ENCODE measurements around the gene FRMD5.
A peak's percentile ranks its signal among the peaks of the same experiment; 100 is the strongest.

FRMD5 gene

DNA sequence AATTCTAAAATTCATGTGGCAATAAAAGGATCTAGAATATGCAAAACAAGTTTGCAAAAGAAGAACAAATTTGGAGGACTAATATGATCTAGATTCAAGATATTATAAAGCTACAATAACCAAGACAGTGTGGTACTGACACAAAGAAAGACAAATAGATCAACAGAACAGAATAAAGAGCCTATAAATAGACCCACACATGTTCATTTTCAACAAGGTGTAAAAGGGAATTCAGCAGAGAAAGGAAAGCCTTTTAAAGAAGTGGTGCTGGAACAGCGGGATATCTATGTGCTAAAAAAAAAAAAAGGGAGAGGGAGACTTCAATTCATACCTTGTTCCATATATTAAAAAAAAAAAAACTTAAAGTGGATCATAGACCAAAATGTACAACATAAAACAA lies 219.3 kb downstream of the FRMD5 start:
- DNase-seq (ENCODE audit: low read depth in 2 of 2): no peak

DNA sequence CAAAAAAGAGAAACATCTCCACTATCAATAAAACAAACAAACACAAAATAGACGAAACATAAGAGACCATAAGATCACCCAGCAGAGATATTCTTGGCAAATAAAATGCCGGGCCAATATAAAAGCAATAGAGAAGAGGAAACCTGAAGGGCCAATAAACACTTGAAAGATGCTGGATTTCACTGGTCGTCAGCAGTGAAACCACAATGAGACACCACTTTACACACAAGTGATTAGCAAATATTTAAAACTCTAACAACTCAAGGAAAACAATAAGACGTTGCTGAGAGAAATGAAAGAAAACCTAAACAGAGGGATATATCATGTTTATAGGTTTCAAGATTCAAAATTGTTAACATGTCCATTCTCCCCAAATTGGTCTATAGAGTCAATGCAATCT lies 219.7 kb downstream of the FRMD5 start:
- no peak for DNase-seq (ENCODE audit: low read depth in 2 of 2)

DNA sequence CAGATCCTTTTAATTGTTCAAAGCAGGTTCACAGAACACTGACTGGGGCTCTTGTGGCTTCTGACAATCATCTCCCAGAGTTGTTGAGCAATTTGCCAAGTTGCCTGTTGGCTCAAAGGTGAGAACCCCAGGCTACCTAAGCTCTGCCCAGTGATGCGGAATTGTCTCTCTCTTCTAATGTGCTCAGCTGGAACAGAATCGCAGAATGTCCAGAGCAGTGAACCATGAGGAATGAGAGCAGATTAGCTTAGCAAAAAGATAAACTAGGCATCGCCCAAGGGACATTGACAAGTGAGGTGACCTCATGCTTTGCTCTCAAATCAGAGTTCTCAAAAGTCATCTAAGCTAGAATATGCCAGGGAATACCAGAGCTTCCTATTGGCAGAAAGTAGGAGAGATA lies 220.2 kb downstream of the FRMD5 start:
- DNase-seq (ENCODE audit: low read depth in 2 of 2): no peak

DNA sequence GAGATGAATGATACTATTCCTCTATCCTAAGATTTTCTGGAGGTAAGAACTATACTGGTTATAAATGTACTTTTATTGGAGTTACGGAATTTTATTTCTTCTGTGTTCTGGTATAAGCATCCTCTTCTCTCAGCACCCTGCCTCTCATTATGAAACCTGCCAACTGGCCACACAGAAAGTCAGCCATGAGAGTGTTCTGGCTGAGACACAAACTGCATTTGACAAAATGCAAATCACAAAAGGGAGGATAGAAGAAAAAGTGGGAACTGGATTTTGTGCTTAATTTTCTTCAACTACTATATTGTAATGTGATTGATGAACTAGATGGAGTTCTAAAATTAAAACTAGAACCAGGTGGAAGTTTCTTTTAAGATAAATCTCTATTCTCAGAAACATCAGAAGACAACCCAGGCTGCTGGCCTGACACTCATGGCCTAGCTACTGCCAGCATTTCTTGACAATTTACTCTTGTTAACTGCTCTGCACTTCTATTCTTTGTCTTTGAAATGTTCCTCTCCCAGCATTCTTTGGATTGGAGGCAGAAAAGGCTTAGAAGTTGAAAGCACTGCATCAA lies 225.2 kb downstream of the FRMD5 start:
- no peak for DNase-seq (ENCODE audit: low read depth in 2 of 2)

DNA sequence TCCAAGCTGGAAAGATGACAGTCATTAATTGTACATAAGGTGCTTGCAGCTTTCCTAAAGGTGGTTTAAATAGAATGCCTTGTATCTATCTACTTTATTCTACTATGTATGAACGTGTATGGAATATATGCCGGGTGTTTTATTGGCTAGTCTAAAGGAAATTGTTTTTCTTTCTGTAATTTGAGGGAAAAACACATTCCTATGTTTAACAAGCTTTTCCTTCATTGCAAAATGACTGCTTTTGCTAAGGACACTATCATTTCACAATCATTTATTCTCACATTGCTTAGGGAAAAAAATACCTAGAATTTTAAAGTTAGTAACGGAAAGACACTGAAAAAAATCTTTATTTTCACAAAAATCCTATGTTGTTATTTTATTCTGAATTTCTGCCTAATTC lies 226.5 kb downstream of the FRMD5 start:
- DNase-seq (ENCODE audit: low read depth in 2 of 2): no peak

DNA sequence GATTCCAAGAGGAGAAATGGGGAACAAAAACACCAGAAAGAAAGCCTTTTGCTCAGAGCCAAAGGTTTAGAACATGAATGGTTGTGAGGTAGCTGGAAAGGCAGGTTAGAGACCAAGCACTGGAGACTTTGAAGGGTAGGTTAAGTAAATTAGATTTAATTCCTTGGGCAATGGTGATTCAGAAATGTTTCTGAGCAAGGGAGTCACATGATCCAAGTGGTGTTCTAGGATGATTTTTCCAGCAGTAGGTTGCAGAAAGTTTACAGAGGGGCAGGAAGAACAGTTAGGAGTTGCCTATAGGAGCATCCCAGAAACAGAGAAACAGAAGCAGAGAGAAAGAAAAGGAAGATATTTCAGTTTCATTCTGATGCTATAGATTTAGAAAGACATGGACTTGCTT lies 228.4 kb downstream of the FRMD5 start:
- DNase-seq (ENCODE audit: low read depth in 2 of 2): no peak

DNA sequence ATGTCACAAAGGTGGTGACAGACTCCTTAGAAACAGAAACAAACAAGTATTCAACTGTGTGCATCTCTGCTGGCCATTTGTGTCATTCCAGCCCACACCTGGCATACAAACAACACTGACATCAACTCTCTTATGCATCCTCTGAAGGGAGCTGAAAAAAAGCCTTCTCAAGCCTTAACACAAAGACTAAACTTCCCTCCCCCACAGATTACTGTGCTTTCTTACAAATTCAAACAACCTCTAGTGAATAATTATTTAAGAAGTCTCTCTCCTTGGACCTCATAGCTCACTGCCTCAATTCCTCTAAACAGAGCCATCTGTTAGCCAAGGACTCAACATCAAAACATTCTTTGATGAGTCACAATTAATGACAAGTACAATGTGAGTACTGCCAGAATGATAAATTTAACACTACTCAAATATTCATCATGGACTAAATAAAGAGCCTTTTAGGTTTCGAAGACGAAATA lies 236.2 kb downstream of the FRMD5 start:
- peak; percentile 75 to 79 for DNase-seq (ENCODE audit: low read depth in 2 of 2)

DNA sequence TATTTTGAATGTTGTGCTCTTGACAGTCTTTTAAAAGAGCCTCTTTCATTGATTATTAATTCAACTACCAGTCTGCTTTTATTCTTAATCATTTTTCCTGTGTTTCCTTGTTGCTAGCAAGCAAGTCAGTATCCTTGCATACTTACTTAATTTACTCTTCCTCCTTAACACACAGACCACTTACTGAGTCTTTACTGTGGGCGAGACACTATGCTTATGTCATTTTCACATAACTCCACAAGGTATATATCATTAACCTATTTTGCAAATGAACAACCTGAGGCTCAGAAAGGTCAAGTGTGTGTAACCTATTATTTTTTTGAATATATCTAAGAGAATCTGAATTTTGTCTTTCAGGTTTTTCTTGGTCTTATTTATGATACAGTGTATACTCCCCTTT lies 237.3 kb downstream of the FRMD5 start:
- no peak for DNase-seq (ENCODE audit: low read depth in 2 of 2)

DNA sequence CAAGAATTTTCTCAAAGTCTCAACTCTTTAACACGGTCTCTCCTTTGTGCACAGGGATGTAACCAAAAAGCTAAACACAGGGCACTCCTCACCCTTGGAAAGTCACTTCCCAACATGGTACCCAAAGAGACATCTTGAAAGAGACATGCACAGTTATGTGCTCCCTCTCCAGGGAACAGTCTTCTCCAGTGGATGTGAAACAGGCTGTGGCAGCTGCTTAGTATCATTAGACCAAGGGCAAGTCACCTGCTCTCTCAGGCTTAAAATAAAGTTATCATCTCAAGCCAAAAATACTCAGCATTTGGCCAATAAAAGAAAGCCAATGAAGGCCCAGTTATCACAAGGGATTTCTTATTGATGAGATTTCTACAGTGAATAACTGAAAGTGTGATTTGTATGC lies 239.9 kb downstream of the FRMD5 start:
- no peak for DNase-seq (ENCODE audit: low read depth in 2 of 2)

DNA sequence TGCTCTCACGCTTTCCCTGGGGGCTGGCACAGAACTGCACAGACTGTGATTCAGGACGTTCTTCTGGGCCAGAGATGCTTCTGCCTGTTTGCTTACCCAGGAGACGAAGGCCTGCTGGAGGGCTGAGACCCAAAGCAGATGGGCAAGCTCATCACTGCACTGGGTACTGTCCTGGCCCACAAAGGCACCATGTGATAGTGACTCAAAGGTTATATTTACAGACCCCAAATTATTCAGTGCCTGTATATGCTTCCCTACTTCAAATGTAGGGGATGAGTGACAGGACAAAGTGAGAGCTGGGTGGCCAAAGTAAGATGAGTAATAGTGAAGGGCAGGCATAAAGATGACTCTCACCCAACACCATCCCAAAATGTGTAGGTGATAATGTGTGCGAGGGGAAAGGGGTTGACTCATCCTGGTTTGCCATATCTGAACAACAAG lies 240.9 kb downstream of the FRMD5 start:
- no peak for DNase-seq (ENCODE audit: low read depth in 2 of 2)

DNA sequence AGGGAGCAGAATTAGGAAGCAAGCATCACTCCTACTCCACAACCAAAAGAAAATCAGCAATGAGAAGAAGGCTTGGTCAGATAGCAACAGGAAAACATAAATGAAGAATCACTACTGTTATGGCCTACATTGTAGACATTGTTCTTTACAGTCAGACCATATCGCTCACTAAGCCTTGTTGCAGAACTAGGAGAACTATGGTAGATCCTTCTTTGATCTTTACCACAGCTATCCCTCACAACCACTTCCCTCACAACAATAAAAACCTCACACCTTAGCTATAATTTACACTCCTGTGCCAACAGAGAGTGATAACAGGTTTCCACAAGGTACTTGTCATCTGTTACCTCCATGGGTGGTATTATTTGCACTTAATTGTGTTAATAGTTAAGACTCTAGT lies 241.7 kb downstream of the FRMD5 start:
- no peak for DNase-seq (ENCODE audit: low read depth in 2 of 2)

DNA sequence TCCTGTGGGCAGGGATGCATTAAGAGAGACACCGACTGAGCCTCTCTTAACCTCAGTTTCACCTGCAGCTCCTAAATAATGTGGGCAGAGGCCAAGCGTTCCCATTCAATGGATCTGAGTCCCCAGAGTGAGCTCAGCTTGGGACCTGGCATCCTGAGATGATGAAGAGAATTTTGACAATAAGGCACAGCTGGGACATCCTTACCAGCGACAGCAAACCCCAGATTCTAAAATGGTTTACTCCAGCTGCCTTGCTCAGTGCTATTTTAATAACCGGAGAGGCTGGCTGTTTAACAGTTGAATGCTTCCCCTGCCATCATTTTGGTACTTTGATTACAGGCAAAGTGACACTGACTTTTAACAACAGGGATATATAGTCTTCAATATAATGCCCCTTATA lies 244.5 kb downstream of the FRMD5 start:
- DNase-seq (ENCODE audit: low read depth in 2 of 2): no peak

DNA sequence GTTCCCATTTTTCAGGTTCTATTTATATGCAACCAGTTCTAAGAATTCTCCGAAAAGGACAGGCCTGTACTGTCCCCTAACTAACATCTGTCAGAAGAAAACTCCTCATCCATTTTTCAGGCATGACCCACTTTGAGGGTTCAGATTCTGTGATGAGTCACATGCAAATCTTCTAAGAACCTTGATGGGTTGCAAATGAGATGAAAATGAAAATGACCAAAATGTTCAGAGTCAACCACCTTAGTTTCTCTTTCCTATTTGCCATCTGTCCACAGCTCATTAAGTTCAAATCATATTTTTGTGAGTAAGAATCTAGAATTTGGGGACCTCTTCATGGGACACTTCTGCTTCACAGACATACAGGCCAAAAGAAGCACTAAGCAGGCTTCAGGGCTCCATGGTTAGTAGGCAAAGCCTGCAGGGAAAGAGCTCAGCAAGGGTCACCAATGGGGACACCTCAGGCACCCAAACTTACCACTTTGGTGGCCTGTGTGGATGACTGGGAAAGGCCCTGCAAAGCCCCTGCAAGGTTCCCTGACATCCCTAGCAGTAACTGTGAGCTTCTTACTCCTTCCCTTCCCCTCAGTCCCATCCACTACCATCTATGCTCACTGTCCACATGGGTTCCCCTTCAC lies 246.3 kb downstream of the FRMD5 start:
- no peak for DNase-seq (ENCODE audit: low read depth in 2 of 2)

DNA sequence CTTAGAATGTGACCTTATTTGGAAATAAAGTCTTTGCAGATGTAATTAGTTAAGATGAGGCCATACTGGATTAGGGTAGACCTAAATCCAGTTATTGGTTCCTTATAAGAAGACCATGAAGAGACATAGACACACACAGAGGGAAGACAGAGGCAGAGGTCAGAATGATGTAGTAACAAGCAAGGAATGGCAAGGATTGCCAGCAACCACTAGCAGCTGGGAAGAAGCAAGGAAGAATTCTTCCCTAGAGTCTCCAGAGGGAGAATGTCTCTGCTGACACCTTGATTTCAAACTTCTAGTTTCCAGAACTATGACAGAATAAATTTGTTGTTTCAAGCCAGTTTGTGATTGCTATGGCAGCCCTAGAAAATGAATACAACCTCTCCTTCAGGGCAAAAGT lies 251.6 kb downstream of the FRMD5 start:
- no peak for DNase-seq (ENCODE audit: low read depth in 2 of 2)

DNA sequence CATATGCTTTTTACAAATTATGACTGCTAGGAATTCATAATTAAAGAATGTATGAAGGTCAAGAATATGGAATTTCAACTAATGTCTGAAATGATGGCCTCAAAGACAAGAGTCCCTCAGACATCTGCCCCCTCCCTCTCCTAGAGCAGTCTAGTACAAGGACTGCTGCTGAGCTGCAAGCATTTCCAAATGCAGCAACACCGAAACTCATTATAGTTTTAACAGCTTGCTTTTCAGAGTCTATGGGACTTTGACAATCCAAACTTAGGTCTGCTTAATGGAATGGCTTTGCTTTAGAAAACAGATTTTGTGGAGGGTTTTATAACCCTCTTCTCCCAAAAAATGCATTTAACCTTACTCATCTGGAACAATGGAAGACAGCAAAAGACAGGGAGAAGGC lies 252.9 kb downstream of the FRMD5 start:
- no peak for DNase-seq (ENCODE audit: low read depth in 2 of 2)

DNA sequence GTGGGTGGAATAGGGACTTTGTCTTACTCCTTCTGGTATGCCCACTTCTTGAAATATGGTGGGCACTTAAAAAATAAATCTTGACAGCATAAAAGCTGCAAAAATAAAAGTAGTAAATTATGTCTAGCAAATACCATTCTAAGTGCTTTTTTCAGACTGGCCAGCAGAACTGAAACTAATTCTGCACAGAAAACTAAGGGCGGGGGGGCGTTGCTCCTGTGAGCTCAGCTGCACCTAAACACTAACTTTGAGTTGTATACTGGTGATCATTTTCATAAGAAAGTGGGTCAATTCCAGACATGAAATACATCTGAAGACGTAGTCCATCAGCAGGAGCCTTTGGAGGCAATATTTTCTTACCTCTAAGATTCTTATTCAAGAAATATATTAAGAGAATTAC lies 253.5 kb downstream of the FRMD5 start:
- no peak for DNase-seq (ENCODE audit: low read depth in 2 of 2)

DNA sequence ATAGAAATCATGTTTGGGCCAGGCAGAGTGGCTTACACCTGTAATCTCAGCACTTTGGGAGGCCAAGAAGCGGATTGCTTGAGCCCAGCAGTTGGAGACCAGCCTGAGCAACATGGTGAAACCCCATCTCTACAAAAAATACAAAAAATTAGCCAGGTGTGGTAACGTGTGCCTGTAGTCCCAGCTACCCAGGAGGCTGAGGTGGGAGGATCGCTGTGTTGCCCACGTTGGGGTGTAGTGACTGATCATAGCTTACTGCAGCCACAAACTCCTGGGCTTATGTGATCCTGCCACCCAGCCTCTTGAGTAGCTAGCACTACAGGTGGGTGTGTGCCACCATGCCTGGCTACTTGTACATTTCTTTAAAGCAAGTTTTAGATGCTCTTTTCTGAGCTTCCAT lies 254.0 kb downstream of the FRMD5 start:
- DNase-seq (ENCODE audit: low read depth in 2 of 2): no peak

DNA sequence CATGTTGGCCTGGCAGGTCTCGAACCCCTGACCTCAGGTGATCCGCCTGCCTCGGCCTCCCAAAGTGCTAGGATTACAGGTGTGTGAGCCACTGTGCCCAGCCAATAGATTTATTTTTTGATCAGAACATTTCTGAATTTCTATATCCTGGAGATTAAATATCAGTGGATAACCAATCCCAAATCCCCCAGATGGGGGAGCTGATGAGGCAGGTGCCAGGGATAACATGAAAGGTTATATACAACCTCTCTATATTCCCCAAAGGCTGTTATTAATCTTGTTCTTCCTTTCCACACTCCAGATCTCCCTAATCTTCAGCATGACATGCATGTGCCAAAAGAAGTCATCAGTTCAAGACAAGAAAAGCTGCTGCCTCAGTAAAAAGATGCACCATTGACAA lies 256.0 kb downstream of the FRMD5 start:
- no peak for DNase-seq (ENCODE audit: low read depth in 2 of 2)

DNA sequence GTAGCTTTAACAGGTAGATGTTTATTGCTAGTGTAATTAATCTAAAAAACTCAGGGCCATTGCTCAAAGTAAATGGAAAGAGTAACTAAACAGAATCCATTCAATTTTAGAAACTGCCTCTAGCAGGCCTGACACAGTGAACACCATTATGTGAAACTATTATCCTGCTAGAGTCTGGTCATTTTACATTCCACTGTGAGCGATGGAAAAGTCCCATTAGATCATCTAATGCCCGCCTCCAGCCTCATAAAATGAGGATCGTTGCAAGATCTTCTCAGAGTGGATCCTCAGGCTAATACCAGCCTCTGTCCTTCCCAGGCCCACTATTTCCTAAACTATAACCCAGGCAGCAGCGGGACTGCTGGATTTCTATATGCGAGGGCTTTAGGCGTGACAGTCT lies 260.6 kb downstream of the FRMD5 start:
- no peak for DNase-seq (ENCODE audit: low read depth in 2 of 2)

DNA sequence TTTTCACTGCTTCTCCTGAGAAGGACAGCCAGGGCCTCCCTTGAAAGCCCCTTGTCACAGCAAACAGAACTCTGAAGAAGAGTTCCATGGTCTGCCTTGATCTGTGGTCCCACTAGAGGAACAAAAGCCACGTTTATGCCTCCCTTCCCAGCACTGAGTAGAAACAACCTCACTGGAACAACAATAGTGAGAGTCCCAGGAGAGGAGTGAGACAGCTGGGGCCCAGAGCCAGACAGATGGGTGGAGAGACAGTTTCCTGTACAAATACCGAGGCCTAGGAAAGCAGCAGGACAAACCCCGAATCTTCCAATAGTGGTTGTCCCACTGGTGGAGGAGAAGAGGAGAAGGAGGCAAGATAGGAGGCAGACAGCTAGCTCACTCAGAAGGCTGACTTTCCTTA lies 262.2 kb downstream of the FRMD5 start:
- no peak for DNase-seq (ENCODE audit: low read depth in 2 of 2)

DNA sequence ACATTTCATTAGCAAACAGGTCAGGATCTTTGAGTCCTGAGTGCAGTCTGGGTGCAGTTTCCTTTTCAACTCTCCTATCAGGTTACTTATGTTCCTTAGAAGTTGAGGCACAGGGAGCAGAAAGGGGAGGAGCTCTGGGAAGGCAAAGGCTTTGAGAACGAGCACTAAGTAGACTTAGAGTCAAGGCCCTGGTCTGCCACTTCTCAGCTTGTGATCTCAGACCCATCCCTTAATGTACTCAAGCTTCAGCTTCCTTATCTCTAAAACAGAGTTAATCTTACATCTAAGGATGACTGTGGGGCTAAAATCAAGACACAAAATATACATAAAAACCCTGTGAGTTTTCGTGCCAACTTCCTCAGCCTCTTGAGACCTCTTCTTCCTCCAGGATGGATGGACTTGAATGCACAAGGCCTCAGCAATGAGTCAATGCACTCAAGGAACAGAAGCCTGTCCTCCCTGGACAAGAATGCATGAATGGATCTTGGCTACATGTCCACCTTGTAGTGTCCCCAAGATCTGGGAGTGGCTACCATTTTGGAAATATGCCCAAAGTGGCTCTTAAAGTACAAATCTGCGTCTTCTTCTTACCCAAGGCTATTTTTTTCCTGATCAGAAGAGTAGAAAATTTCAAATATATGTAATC lies 263.2 kb downstream of the FRMD5 start:
- DNase-seq (ENCODE audit: low read depth in 2 of 2): no peak

DNA sequence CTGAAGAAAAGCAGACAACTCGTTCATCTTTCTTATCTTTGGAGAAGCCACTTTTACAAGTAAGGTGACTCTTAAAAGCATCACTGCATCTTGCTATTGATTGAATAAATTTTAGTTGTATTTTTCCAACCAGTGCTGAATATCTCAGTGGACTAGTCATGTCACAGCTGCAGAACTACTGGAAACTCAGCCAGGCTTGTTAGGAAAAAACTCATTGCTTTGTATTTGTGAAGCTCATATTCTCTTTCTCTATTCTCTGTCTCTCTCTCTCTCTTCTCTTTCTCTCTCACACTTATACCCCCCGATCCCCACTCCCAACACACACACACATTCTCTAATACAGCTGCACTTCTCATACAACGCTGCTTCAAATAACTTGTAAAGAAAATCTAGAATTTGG lies 264.0 kb downstream of the FRMD5 start:
- no peak for DNase-seq (ENCODE audit: low read depth in 2 of 2)

DNA sequence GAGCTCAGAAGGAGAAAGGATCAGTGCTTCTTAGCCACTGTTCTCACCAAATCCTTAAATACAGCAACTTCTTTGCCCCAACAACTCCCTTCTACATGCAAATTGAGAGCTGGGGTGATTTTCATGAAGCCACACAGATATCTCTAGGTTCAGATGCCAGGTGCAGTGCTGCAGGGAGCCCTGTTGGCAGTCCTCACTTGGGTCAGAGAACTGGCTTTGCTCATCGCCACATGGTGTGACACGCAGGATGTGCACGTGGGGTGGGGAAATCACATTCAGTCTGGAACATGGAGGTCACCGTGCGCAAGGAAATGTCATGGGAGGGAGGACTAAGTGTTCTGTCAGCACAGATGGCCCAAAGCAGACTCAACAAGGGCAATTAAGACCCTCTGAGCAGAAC lies 264.5 kb downstream of the FRMD5 start:
- DNase-seq (ENCODE audit: low read depth in 2 of 2): no peak

DNA sequence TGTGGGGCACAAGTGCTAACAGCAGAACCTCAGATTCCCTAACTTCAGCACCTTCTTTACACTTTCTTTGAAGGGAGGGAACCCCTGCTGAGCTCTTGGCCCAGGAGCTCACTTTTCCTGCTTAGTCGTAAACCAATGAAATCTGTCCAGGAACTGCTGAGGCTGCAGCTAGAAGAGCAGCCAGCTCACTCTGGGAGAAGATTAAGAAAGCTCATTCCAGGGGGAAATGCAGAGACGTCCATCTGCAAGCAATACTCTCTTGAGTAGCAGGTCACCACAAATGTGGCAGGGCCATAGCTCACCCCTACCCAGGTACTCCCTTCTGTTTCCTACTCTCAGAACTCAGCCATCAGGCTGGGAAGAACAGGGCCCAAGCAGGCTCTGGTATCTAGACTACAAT lies 265.0 kb downstream of the FRMD5 start:
- no peak for DNase-seq (ENCODE audit: low read depth in 2 of 2)

Data from fibroblast of skin of left quadriceps (primary cell).